Upper lobe of left lung (tissue), 4 donors: Measurements from ENCODE around the gene MEGF9.

Experiments used
- POLR2A ChIP-seq, 4 donors: fragments of 450-650 bp; IDR thresholded peaks; one replicate each; pipeline ENCODE4 v1.5.1; 2016 to 2017; ENCODE audit warnings: antibody characterized with exemption in 4 of 4, mild to moderate bottlenecking in 2 of 4
- POLR2AphosphoS5 ChIP-seq, 2 donors: sonication (generic); formaldehyde crosslinking; IDR thresholded peaks; one replicate each; pipeline ENCODE4 v1.5.1; 2017; ENCODE audit warnings: antibody characterized with exemption in 2 of 2

GRCh38 chr9:120562861-120563443 lies 151.3 kb downstream of the MEGF9 start:
- TF ChIP-seq POLR2AphosphoS5 (IDR thresholded peaks at IDR 0.05) (no peak), POLR2A (IDR thresholded peaks at IDR 0.05) (no peak)
